GM12878 (cell line): Measurements from ENCODE around the gene PGRMC2. TPM values are rescaled to one million over a fixed set of nuclear protein-coding genes. Genes with fewer than 3 reads are reported as not detected.
"Not testable (repeated sequence)": the region's sequence is repeated elsewhere in the genome, so short reads cannot be mapped to it uniquely, and the experiment has no call there.

Experiments
- ATAC-seq: fragments of 200-7000 bp; cut with Tn5 transposase; 3 replicates; pipeline ENCODE4 v1.9.1; 2020; ENCODE audit warnings: mild to moderate bottlenecking, moderate library complexity
- BruUV-seq: library from RNA; stranded (reverse); fragments of 400-500 nt; replicated peaks from 2 replicates; lab custom pipeline; 2021; lab: Mats Ljungman, UMichigan
- CTCF ChIA-PET: fragments of 300-600 bp; sonication (Branson Sonifier 250); formaldehyde crosslinking; extraction: SDS; loops from one replicate; lab custom pipeline; 2021; ENCODE audit warnings: inconsistent platforms; lab: Yijun Ruan, JAX
- POLR2A ChIA-PET: fragments of 350-600 bp; formaldehyde crosslinking; extraction: SDS; loops from one replicate; lab custom pipeline; 2021; ENCODE audit warnings: inconsistent platforms; lab: Charles Lee
- RAD21 ChIA-PET: fragments of 300-600 bp; sonication (Branson Sonifier 250); formaldehyde crosslinking; loops from one replicate; lab custom pipeline; 2023; ENCODE audit warnings: antibody characterized with exemption; ENCODE audit not compliant: unreplicated experiment; lab: Charles Lee
- SMC1A ChIA-PET: fragments of 300-600 bp; sonication (Branson Sonifier 250); formaldehyde crosslinking; loops from one replicate; lab custom pipeline; 2023; ENCODE audit not compliant: unreplicated experiment, uncharacterized antibody; lab: Charles Lee
- DNase-seq: peaks from one replicate; pipeline ENCODE4 v3.0.0-alpha.2; 2011; ENCODE audit warnings: low read depth, low spot score
- FAIRE-seq: peaks from 3 replicates; lab custom pipeline; 2011; peaks lifted over from hg19 to GRCh38; lab: Jason Lieb, UNC
- H2AFZ ChIP-seq: 2 replicates; pipeline ENCODE4 v1.6.0; 2011; ENCODE audit warnings: low read depth, low read length, control low read depth; ENCODE audit not compliant: control insufficient read depth
- H3K27ac ChIP-seq: 2 replicates; pipeline ENCODE4 v1.5.1; 2011; ENCODE audit warnings: control low read depth; ENCODE audit not compliant: control insufficient read depth, insufficient read depth
- H3K27me3 ChIP-seq, 2 experiments: replicated peaks in 1 of 2; 2 replicates each; pipeline versions ENCODE4 v1.6.0 to v1.6.1; 2011; ENCODE audit warnings: low read length in 1 of 2; ENCODE audit not compliant: control insufficient read depth in 2 of 2, insufficient read depth in 2 of 2
- H3K36me3 ChIP-seq, 2 experiments: 2 replicates each; pipeline ENCODE4 v1.5.1; 2011; ENCODE audit warnings: low read length in 1 of 2; ENCODE audit not compliant: control insufficient read depth in 2 of 2, insufficient read depth in 2 of 2
- H3K4me1 ChIP-seq: 2 replicates; pipeline ENCODE4 v1.6.1; 2011; ENCODE audit warnings: mild to moderate bottlenecking, low read length, moderate library complexity, mixed read lengths; ENCODE audit not compliant: control insufficient read depth, insufficient read depth
- H3K4me2 ChIP-seq: 2 replicates; pipeline ENCODE4 v1.6.0; 2011; ENCODE audit warnings: control low read depth; ENCODE audit not compliant: control insufficient read depth, insufficient read depth
- H3K4me3 ChIP-seq: fragments of 200-600 bp; sonication (generic); 2 replicates; pipeline ENCODE4 v1.5.1; 2016
- H3K79me2 ChIP-seq: 2 replicates; pipeline ENCODE4 v1.6.0; 2011; ENCODE audit warnings: low read length; ENCODE audit not compliant: control insufficient read depth, insufficient read depth
- H3K9ac ChIP-seq: 2 replicates; pipeline ENCODE4 v1.8.0; 2011; ENCODE audit warnings: low read length, control low read depth, mixed read lengths; ENCODE audit not compliant: control insufficient read depth, insufficient read depth
- H3K9me3 ChIP-seq: replicated peaks from 3 replicates; pipeline ENCODE4 v1.5.1; 2011; ENCODE audit warnings: mild to moderate bottlenecking, low read length; ENCODE audit not compliant: control insufficient read depth, insufficient read depth
- H4K20me1 ChIP-seq: 2 replicates; pipeline ENCODE4 v1.6.0; 2011; ENCODE audit not compliant: control insufficient read depth, insufficient read depth
- CBX5 ChIP-seq: sonication (generic); IDR thresholded peaks from 2 replicates; pipeline ENCODE4 v1.6.1; 2016; ENCODE audit warnings: low read depth, moderate library complexity, mild to moderate bottlenecking, inconsistent platforms
- WGBS: methylation state at CpG from one replicate; pipeline ENCODE4 v1.1.6; 2016; ENCODE audit warnings: low lambda C conversion rate; ENCODE audit not compliant: insufficient replicate concordance, insufficient coverage; ENCODE audit errors: missing lambda C conversion rate; 5-methylcytosine and 5-hydroxymethylcytosine counted together
- in situ Hi-C: fragments of 300-500 bp; cut with MboI; formaldehyde crosslinking; loops from 9 replicates; pipeline ENCODE4 v1.14.3; 2018; ENCODE audit warnings: mixed read lengths
- intact Hi-C: fragments of 100-400 bp; cut with micrococcal nuclease; formaldehyde crosslinking; loops from one replicate; pipeline ENCODE4 v1.14.2; 2022; ENCODE audit not compliant: unreplicated experiment
- polyA plus RNA-seq, 11 experiments: library from polyadenylated mRNA; depleted of rRNA in 4 of 11; unstranded in 6 of 11; stranded (reverse) in 5 of 11; fragments of >200 nt; fragmentation: Nextera tagmentation in 4 of 11; fragmentation: Illumina TruSeq in 1 of 11; extraction: Ambion mirVana in 4 of 11; extraction: Trizol in 1 of 11; gene quantifications; 1 replicate in 1 of 11; 2 replicates in 10 of 11; pipeline versions ENCODE4 v1.2.1 to v1.2.3, GENCODE V29; 2011 to 2016; ENCODE audit warnings: inconsistent platforms in 2 of 11, missing spikeins in 2 of 11, low read depth in 1 of 11
- total RNA-seq, 4 experiments: library from RNA; depleted of rRNA in 3 of 4; stranded (reverse); fragments of >200 nt in 3 of 4; fragmentation: Illumina TruSeq in 1 of 4; extraction: Trizol in 1 of 4; gene quantifications; 2 replicates each; pipeline versions ENCODE4 v1.2.1 to v1.2.3, GENCODE V29; 2013 to 2021
- TF ChIP-seq, protein P1 (sequence below): fragments of 450-650 bp; IDR thresholded peaks from 2 replicates; pipeline ENCODE4 v1.6.1; 2017; ENCODE audit warnings: mild to moderate bottlenecking
- TF ChIP-seq, protein P2 (sequence below): fragments of 450-650 bp; IDR thresholded peaks from 2 replicates; pipeline ENCODE4 v1.6.1; 2017; ENCODE audit warnings: low read depth, mild to moderate bottlenecking, moderate library complexity

Gene PGRMC2
- total and polyA plus RNA-seq, 10 of the 15 experiments (the other 5 are each of a cell fraction or from before 2014, with no cell fraction given): 6.3 to 38.4 (median 12.0) TPM

- H4K20me1 ChIP-seq, POLR2A ChIA-PET, BruUV-seq, H3K4me1 ChIP-seq, intact Hi-C loops, SMC1A ChIA-PET, FAIRE-seq, ATAC-seq, CTCF ChIA-PET, H3K9me3 ChIP-seq, H2AFZ ChIP-seq, H3K4me2 ChIP-seq, H3K4me3 ChIP-seq, H3K36me3 ChIP-seq, H3K9ac ChIP-seq, in situ Hi-C loops, DNase-seq, H3K79me2 ChIP-seq, H3K27ac ChIP-seq, H3K27me3 ChIP-seq, RAD21 ChIA-PET: not testable (repeated sequence)
- TF ChIP-seq, protein P1, sequence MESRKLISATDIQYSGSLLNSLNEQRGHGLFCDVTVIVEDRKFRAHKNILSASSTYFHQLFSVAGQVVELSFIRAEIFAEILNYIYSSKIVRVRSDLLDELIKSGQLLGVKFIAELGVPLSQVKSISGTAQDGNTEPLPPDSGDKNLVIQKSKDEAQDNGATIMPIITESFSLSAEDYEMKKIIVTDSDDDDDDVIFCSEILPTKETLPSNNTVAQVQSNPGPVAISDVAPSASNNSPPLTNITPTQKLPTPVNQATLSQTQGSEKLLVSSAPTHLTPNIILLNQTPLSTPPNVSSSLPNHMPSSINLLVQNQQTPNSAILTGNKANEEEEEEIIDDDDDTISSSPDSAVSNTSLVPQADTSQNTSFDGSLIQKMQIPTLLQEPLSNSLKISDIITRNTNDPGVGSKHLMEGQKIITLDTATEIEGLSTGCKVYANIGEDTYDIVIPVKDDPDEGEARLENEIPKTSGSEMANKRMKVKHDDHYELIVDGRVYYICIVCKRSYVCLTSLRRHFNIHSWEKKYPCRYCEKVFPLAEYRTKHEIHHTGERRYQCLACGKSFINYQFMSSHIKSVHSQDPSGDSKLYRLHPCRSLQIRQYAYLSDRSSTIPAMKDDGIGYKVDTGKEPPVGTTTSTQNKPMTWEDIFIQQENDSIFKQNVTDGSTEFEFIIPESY: peak; percentile 85
- TF ChIP-seq CBX5: peak; percentile 69; the same call in 1 of the 2 replicates
- TF ChIP-seq, protein P2, sequence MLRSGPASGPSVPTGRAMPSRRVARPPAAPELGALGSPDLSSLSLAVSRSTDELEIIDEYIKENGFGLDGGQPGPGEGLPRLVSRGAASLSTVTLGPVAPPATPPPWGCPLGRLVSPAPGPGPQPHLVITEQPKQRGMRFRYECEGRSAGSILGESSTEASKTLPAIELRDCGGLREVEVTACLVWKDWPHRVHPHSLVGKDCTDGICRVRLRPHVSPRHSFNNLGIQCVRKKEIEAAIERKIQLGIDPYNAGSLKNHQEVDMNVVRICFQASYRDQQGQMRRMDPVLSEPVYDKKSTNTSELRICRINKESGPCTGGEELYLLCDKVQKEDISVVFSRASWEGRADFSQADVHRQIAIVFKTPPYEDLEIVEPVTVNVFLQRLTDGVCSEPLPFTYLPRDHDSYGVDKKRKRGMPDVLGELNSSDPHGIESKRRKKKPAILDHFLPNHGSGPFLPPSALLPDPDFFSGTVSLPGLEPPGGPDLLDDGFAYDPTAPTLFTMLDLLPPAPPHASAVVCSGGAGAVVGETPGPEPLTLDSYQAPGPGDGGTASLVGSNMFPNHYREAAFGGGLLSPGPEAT: 0 out of 2 replicates have a peak, but pooled peaks have one; percentile 20
- WGBS: 59% methylated on average over 3 of the region's 3 CpGs
These were observed 22.1 kb downstream of the PGRMC2 start for GRCh38 chr4:128265550-128265949.

- WGBS: 68% methylated on average over 5 of the region's 5 CpGs
- intact Hi-C loops, SMC1A ChIA-PET: not testable (repeated sequence)
These were observed 27.7 kb downstream of the PGRMC2 start for GRCh38 chr4:128259889-128260288.

DNA sequence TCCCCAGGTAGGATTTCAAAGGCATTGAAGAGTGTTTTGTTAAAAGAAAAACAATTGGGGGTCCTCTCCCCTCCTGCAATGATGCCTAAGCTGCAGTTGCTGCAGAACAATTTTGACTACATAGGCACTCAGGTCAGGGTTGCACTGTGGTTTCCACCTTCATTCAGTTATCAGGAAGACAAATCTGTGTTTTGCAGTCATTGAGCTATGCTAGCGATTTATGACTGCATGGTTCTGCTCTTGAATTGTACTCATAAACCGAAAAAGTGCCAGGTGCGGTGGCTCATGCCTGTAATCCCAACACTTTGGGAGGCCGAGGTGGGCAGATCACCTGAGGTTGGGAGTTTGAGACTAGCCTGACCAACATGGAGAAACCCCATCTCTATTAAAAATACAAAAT, 29.4 kb downstream of the PGRMC2 start:
- intact Hi-C loops, H3K4me2 ChIP-seq, H3K79me2 ChIP-seq, CTCF ChIA-PET, H2AFZ ChIP-seq, H3K4me3 ChIP-seq, DNase-seq, H3K27me3 ChIP-seq, RAD21 ChIA-PET, FAIRE-seq, BruUV-seq, in situ Hi-C loops, POLR2A ChIA-PET, H3K36me3 ChIP-seq, ATAC-seq, H3K9me3 ChIP-seq, H3K27ac ChIP-seq, H3K4me1 ChIP-seq, H4K20me1 ChIP-seq, H3K9ac ChIP-seq: not testable (repeated sequence)
- SMC1A ChIA-PET: interaction anchor here (1.1 kb wide), 1 partner anchor 13 kb away, joined by 3 read pairs; no protein-coding TSS in a partner anchor
- 85% methylated on average over 4 of the region's 4 CpGs for WGBS

More at GRCh38 chr4:128259889-128260288, 27.7 kb downstream of the PGRMC2 start:
- H3K79me2 ChIP-seq, H3K27me3 ChIP-seq, FAIRE-seq, ATAC-seq, H3K9ac ChIP-seq, POLR2A ChIA-PET, H3K4me2 ChIP-seq, BruUV-seq, DNase-seq, H3K4me3 ChIP-seq, H3K36me3 ChIP-seq, H3K9me3 ChIP-seq, H3K27ac ChIP-seq, H3K4me1 ChIP-seq, H4K20me1 ChIP-seq, H2AFZ ChIP-seq, CTCF ChIA-PET, RAD21 ChIA-PET, in situ Hi-C loops: not testable (repeated sequence)
